CD8-positive, alpha-beta memory T cell (primary cell): Measurements from ENCODE around the gene CBX1. TPM values are rescaled to one million over a fixed set of nuclear protein-coding genes. Genes with fewer than 3 reads are reported as not detected.
"Not testable (repeated sequence)": the region's sequence is repeated elsewhere in the genome, so short reads cannot be mapped to it uniquely, and the experiment has no call there.

Source experiments
- CTCF ChIA-PET: fragments of 350-600 bp; sonication (Branson Sonifier 250); formaldehyde crosslinking; loops from one replicate; lab custom pipeline; 2021; ENCODE audit warnings: antibody characterized with exemption; lab: Charles Lee
- POLR2A ChIA-PET: fragments of 350-600 bp; sonication (Branson Sonifier 250); formaldehyde crosslinking; loops from one replicate; lab custom pipeline; 2021; ENCODE audit warnings: antibody characterized with exemption; lab: Charles Lee
- DNase-seq, 5 donors: peaks; one replicate each; pipeline versions ENCODE4 v3.0.0 to v3.0.0-alpha.2; 2020 to 2022; ENCODE audit warnings: mixed read lengths in 1 of 5
- H3K27ac ChIP-seq: one replicate; pipeline ENCODE4 v1.7.0; 2013; ENCODE audit warnings: low read depth, mild to moderate bottlenecking, low read length, moderate library complexity
- H3K27me3 ChIP-seq: 2 replicates; pipeline ENCODE4 v1.7.0; 2013; ENCODE audit warnings: low read length, mild to moderate bottlenecking; ENCODE audit not compliant: insufficient read depth, poor library complexity, severe bottlenecking
- H3K36me3 ChIP-seq: 2 replicates; pipeline ENCODE4 v1.7.0; 2013; ENCODE audit warnings: mild to moderate bottlenecking, low read length, moderate library complexity; ENCODE audit not compliant: insufficient read depth
- H3K4me1 ChIP-seq: 2 replicates; pipeline ENCODE4 v1.7.0; 2013; ENCODE audit warnings: mild to moderate bottlenecking, low read length, moderate library complexity; ENCODE audit not compliant: insufficient read depth
- H3K4me3 ChIP-seq: 2 replicates; pipeline ENCODE4 v1.7.0; 2013; ENCODE audit warnings: mild to moderate bottlenecking, low read length
- H3K9me3 ChIP-seq: 2 replicates; pipeline ENCODE4 v1.7.0; 2013; ENCODE audit warnings: mild to moderate bottlenecking, low read length
- H3K27ac Mint-ChIP-seq, 8 donors: one replicate each; pipeline ENCODE4 v1.8.0; 2020 to 2021; ENCODE audit warnings: mixed read lengths in 8 of 8, mild to moderate bottlenecking in 6 of 8, inconsistent platforms in 3 of 8, moderate library complexity in 3 of 8
- H3K27me3 Mint-ChIP-seq, 2 donors: one replicate each; pipeline ENCODE4 v1.8.0; 2020 to 2021; ENCODE audit warnings: mixed read lengths in 2 of 2, mild to moderate bottlenecking in 1 of 2, moderate library complexity in 1 of 2
- H3K36me3 Mint-ChIP-seq, 3 donors: one replicate each; pipeline ENCODE4 v1.8.0; 2020 to 2021; ENCODE audit warnings: mixed read lengths in 3 of 3, inconsistent platforms in 1 of 3, mild to moderate bottlenecking in 1 of 3
- H3K4me1 Mint-ChIP-seq, 3 donors: one replicate each; pipeline ENCODE4 v1.8.0; 2020 to 2021; ENCODE audit warnings: mixed read lengths in 3 of 3, inconsistent platforms in 1 of 3, mild to moderate bottlenecking in 1 of 3
- H3K4me3 Mint-ChIP-seq, 7 donors: one replicate each; pipeline ENCODE4 v1.8.0; 2020 to 2021; ENCODE audit warnings: mixed read lengths in 7 of 7, mild to moderate bottlenecking in 6 of 7, moderate library complexity in 4 of 7, inconsistent platforms in 2 of 7
- H3K9me3 Mint-ChIP-seq, 5 donors: one replicate each; pipeline ENCODE4 v1.8.0; 2020 to 2022; ENCODE audit warnings: mixed read lengths in 5 of 5, mild to moderate bottlenecking in 3 of 5, moderate library complexity in 2 of 5, inconsistent platforms in 1 of 5
- polyA plus RNA-seq: library from polyadenylated mRNA; unstranded; fragments of 300-500 nt; fragmentation: Illumina TruSeq; gene quantifications from one replicate; pipeline ENCODE4 v1.2.3, GENCODE V29; 2021
- total RNA-seq, 2 experiments: library from RNA; stranded (reverse); gene quantifications; one replicate each; pipeline ENCODE4 v1.2.3, GENCODE V29; 2021

Gene CBX1
- total and polyA plus RNA-seq, 3 experiments from 2014 or later, result 21.1 to 65.1 (median 63.1) TPM

GRCh38 chr17:48093341-48094045 is 7.8 kb downstream of the CBX1 start:
- H3K27me3 ChIP-seq, result no peaks in the 10 kb centered on the region
- no peak for DNase-seq
- H3K27ac Mint-ChIP-seq, result peak overlapping the region in 1 of 8 donors; percentile 1
- no peaks in the 10 kb centered on the region for H3K36me3 ChIP-seq
- H3K36me3 Mint-ChIP-seq, result peaks cover 0 to 24% (median 3%) of the 10 kb centered on the region in 3 donors
- POLR2A ChIA-PET, result interaction anchor here (0.6 kb wide), 1 partner anchor 65 kb away, joined by 3 read pairs; no protein-coding TSS in a partner anchor
- no peaks in the 10 kb centered on the region for H3K4me1 ChIP-seq
- peaks cover 9 to 21% (median 16%) of the 10 kb centered on the region in 3 donors for H3K4me1 Mint-ChIP-seq
- no peaks in the 10 kb centered on the region for H3K9me3 ChIP-seq
- CTCF ChIA-PET, result interaction anchor here (1.1 kb wide), 1 partner anchor 147 kb away, joined by 3 read pairs; no protein-coding TSS in a partner anchor
- no peak overlapping the region for H3K4me3 ChIP-seq
- no peaks in the 10 kb centered on the region for H3K27me3 Mint-ChIP-seq
- H3K4me3 Mint-ChIP-seq, result no peak overlapping the region
- H3K9me3 Mint-ChIP-seq, result no peaks in the 10 kb centered on the region
- no peak overlapping the region for H3K27ac ChIP-seq

GRCh38 chr17:48084932-48085331 is 16.3 kb downstream of the CBX1 start:
- POLR2A ChIA-PET, result interaction anchor here (0.7 kb wide), 1 partner anchor 236 kb away, joined by 3 read pairs; no protein-coding TSS in a partner anchor
- H3K9me3 Mint-ChIP-seq, result no peaks in the 10 kb centered on the region
- peaks cover 4 to 15% (median 8%) of the 10 kb centered on the region in 3 donors for H3K4me1 Mint-ChIP-seq
- DNase-seq, result no peak
- Histone ChIP-seq H3K27me3 (no peaks in the 10 kb centered on the region), H3K9me3 (no peaks in the 10 kb centered on the region), H3K27ac (no peak overlapping the region), H3K4me3 (no peak overlapping the region), H3K4me1 (no peaks in the 10 kb centered on the region), H3K36me3 (no peaks in the 10 kb centered on the region)
- H3K27ac Mint-ChIP-seq, result no peak overlapping the region
- no peaks in the 10 kb centered on the region for H3K27me3 Mint-ChIP-seq
- CTCF ChIA-PET, result interaction anchor here (0.6 to 3.3 kb wide), 2 partner anchors 8 to 64 kb away, joined by 3 to 16 read pairs; no protein-coding TSS in a partner anchor
- H3K36me3 Mint-ChIP-seq, result peaks cover 0 to 3% (median 0%) of the 10 kb centered on the region in 3 donors
- H3K4me3 Mint-ChIP-seq, result no peak overlapping the region

- CTCF ChIA-PET, result interaction anchor here (0.9 to 5.1 kb wide), 7 partner anchors 13 to 64 kb away, joined by 3 to 40 read pairs (median 3); partner anchors contain the start of gene SNX11
- no peak overlapping the region for H3K27ac ChIP-seq
- no peak overlapping the region for H3K4me3 ChIP-seq
- no peak for DNase-seq
- Mint-ChIP-seq H3K27me3 (no peaks in the 10 kb centered on the region), H3K9me3 (no peaks in the 10 kb centered on the region), H3K27ac (no peak overlapping the region), H3K4me1 (peaks cover 4 to 11% (median 4%) of the 10 kb centered on the region in 3 donors), H3K4me3 (no peak overlapping the region), H3K36me3 (peaks cover 0 to 2% (median 1%) of the 10 kb centered on the region in 3 donors)
- H3K4me1 ChIP-seq, result no peaks in the 10 kb centered on the region
- H3K9me3 ChIP-seq, result no peaks in the 10 kb centered on the region
- no peaks in the 10 kb centered on the region for H3K27me3 ChIP-seq
- H3K36me3 ChIP-seq, result peaks cover 2% of the 10 kb centered on the region
- POLR2A ChIA-PET, result no interaction called here
Measured at GRCh38 chr17:48081858-48082257, 19.4 kb downstream of the CBX1 start.

GRCh38 chr17:48077152-48077551 is 24.1 kb downstream of the CBX1 start:
- H3K27ac ChIP-seq, H3K4me3 ChIP-seq, H3K27me3 Mint-ChIP-seq, DNase-seq, H3K4me1 Mint-ChIP-seq, H3K9me3 ChIP-seq, H3K9me3 Mint-ChIP-seq, H3K4me1 ChIP-seq, POLR2A ChIA-PET, H3K27me3 ChIP-seq, H3K4me3 Mint-ChIP-seq: not testable (repeated sequence)
- H3K36me3 ChIP-seq, result peaks cover 11% of the 10 kb centered on the region
- Mint-ChIP-seq H3K36me3 (peaks cover 0 to 32% (median 7%) of the 10 kb centered on the region in 3 donors), H3K27ac (peak overlapping the region in 1 of 8 donors; percentile 60)
- CTCF ChIA-PET, result interaction anchor here (1.0 to 5.2 kb wide), 6 partner anchors 9 to 51 kb away, joined by 3 to 42 read pairs (median 5); partner anchors contain the start of gene COPZ2

- ChIA-PET POLR2A (no interaction called here), CTCF (interaction anchor here (0.8 to 4.7 kb wide), 15 partner anchors 12 to 57 kb away, joined by 3 to 45 read pairs (median 5); partner anchors contain the start of gene NFE2L1)
- Histone ChIP-seq H3K36me3 (peaks cover 14% of the 10 kb centered on the region), H3K9me3 (no peaks in the 10 kb centered on the region), H3K27ac (no peak overlapping the region), H3K27me3 (no peaks in the 10 kb centered on the region), H3K4me3 (no peak overlapping the region), H3K4me1 (no peaks in the 10 kb centered on the region)
- H3K27ac Mint-ChIP-seq, result no peak overlapping the region
- peaks cover 0 to 49% (median 9%) of the 10 kb centered on the region in 3 donors for H3K36me3 Mint-ChIP-seq
- H3K4me1 Mint-ChIP-seq, result no peaks in the 10 kb centered on the region
- no peak overlapping the region for H3K4me3 Mint-ChIP-seq
- DNase-seq, result peak; percentile 60 to 80 (median 67)
- no peaks in the 10 kb centered on the region for H3K9me3 Mint-ChIP-seq
- no peaks in the 10 kb centered on the region for H3K27me3 Mint-ChIP-seq
Measured at GRCh38 chr17:48074322-48075081, 26.8 kb downstream of the CBX1 start.

GRCh38 chr17:48073566-48074094 is 27.6 kb downstream of the CBX1 start:
- H3K27me3 ChIP-seq, DNase-seq, H3K9me3 Mint-ChIP-seq, H3K4me3 Mint-ChIP-seq, H3K27ac ChIP-seq, H3K9me3 ChIP-seq, H3K4me3 ChIP-seq, H3K4me1 ChIP-seq, H3K4me1 Mint-ChIP-seq, H3K27me3 Mint-ChIP-seq: not testable (repeated sequence)
- ChIA-PET POLR2A (interaction anchor here (0.6 to 1.2 kb wide), 3 partner anchors 20 to 545 kb away, joined by 3 to 4 read pairs (median 3); partner anchors contain the start of gene NFE2L1), CTCF (interaction anchor here (0.8 to 4.7 kb wide), 11 partner anchors 12 to 56 kb away, joined by 3 to 45 read pairs (median 4); partner anchors contain the start of gene NFE2L1)
- Mint-ChIP-seq H3K27ac (peak overlapping the region in 1 of 8 donors; percentile 38), H3K36me3 (peaks cover 0 to 54% (median 9%) of the 10 kb centered on the region in 3 donors)
- peaks cover 14% of the 10 kb centered on the region for H3K36me3 ChIP-seq

- H3K9me3 Mint-ChIP-seq, H3K9me3 ChIP-seq, H3K4me3 Mint-ChIP-seq, H3K4me3 ChIP-seq, H3K27me3 ChIP-seq, H3K4me1 Mint-ChIP-seq, H3K4me1 ChIP-seq, H3K27me3 Mint-ChIP-seq, DNase-seq, H3K27ac Mint-ChIP-seq, H3K27ac ChIP-seq: not testable (repeated sequence)
- ChIA-PET POLR2A (interaction anchor here (1.0 to 1.2 kb wide), 2 partner anchors 20 to 25 kb away, joined by 3 read pairs; partner anchors contain the start of gene NFE2L1), CTCF (interaction anchor here (1.4 to 4.7 kb wide), 5 partner anchors 11 to 56 kb away, joined by 3 to 45 read pairs (median 7); no protein-coding TSS in a partner anchor)
- peaks cover 0 to 59% (median 9%) of the 10 kb centered on the region in 3 donors for H3K36me3 Mint-ChIP-seq
- peaks cover 14% of the 10 kb centered on the region for H3K36me3 ChIP-seq
Measured at GRCh38 chr17:48072811-48073210, 28.5 kb downstream of the CBX1 start.
